Endodermal cell (in vitro differentiated cells): ENCODE data around the gene PCGF1. TPM values are rescaled to one million over a fixed set of nuclear protein-coding genes. Genes with fewer than 3 reads are reported as not detected.
A peak's percentile ranks its signal among the peaks of the same experiment; 100 is the strongest.

ENCODE experiments used
- DNase-seq: peaks from one replicate; pipeline ENCODE4 v3.0.0-alpha.2; 2017
- H3K27ac ChIP-seq: 2 replicates; pipeline ENCODE4 v1.5.1; 2013; ENCODE audit warnings: mild to moderate bottlenecking, low read depth, low read length, moderate library complexity
- H3K27me3 ChIP-seq: 2 replicates; pipeline ENCODE4 v1.6.1; 2013; ENCODE audit warnings: mild to moderate bottlenecking, low read length, moderate library complexity; ENCODE audit not compliant: insufficient read depth, control insufficient read depth, poor library complexity, severe bottlenecking
- H3K36me3 ChIP-seq: 2 replicates; pipeline ENCODE4 v1.7.0; 2013; ENCODE audit warnings: mild to moderate bottlenecking, low read length, moderate library complexity; ENCODE audit not compliant: control insufficient read depth, insufficient read depth
- H3K4me1 ChIP-seq: one replicate; pipeline ENCODE4 v1.7.0; 2013; ENCODE audit warnings: low read length; ENCODE audit not compliant: control insufficient read depth, insufficient read depth
- H3K4me3 ChIP-seq: 2 replicates; pipeline ENCODE4 v1.5.1; 2013; ENCODE audit warnings: mild to moderate bottlenecking, low read length, moderate library complexity
- H3K9ac ChIP-seq: 2 replicates; pipeline ENCODE4 v1.6.1; 2013; ENCODE audit warnings: mild to moderate bottlenecking, low read length, moderate library complexity; ENCODE audit not compliant: poor library complexity, severe bottlenecking; ENCODE audit errors: extremely low read depth
- H3K9me3 ChIP-seq: 2 replicates; pipeline ENCODE4 v1.6.1; 2013; ENCODE audit warnings: mild to moderate bottlenecking, low read length, moderate library complexity; ENCODE audit not compliant: control insufficient read depth
- H3K27ac Mint-ChIP-seq: 2 replicates; pipeline ENCODE4 v1.8.0; 2020; ENCODE audit warnings: mixed read lengths
- H3K27me3 Mint-ChIP-seq: 2 replicates; pipeline ENCODE4 v1.8.0; 2021; ENCODE audit warnings: mild to moderate bottlenecking, mixed read lengths; ENCODE audit not compliant: insufficient read depth
- H3K36me3 Mint-ChIP-seq: 2 replicates; pipeline ENCODE4 v1.8.0; 2020; ENCODE audit warnings: low read depth, mixed read lengths
- H3K4me1 Mint-ChIP-seq: 2 replicates; pipeline ENCODE4 v1.8.0; 2020; ENCODE audit warnings: mixed read lengths
- H3K4me3 Mint-ChIP-seq: 2 replicates; pipeline ENCODE4 v1.8.0; 2020; ENCODE audit warnings: mild to moderate bottlenecking, moderate library complexity, mixed read lengths
- H3K9me3 Mint-ChIP-seq: 2 replicates; pipeline ENCODE4 v1.8.0; 2020; ENCODE audit warnings: mild to moderate bottlenecking, mixed read lengths
- WGBS, 2 experiments: methylation state at CpG; one replicate each; pipeline versions ENCODE4 v1.1.5 to v1.1.7; 2013; ENCODE audit warnings: missing lambda C conversion rate in 2 of 2, mixed read lengths in 1 of 2; ENCODE audit not compliant: insufficient coverage in 1 of 2, insufficient read length in 1 of 2; 5-methylcytosine and 5-hydroxymethylcytosine counted together
- total RNA-seq, 2 donors: library from RNA; stranded (reverse); fragmentation: NEBNext Ultra II Directional in 1 of 2; extraction: Animal tissue kit (Norgen Biotek cat#: 25700) in 1 of 2; gene quantifications; 2 replicates in 1 of 2; 3 replicates in 1 of 2; pipeline ENCODE4 v1.2.1, GENCODE V29; 2021
- TF ChIP-seq, protein P1 (sequence below): fragments of 200-600 bp; sonication (generic); conservative IDR thresholded peaks from 2 replicates; pipeline ENCODE4 v1.5.0; 2021; ENCODE audit warnings: antibody characterized with exemption, mild to moderate bottlenecking

Gene PCGF1
- total RNA-seq, 2 donors from 2014 or later, result 15.5 to 21.4 TPM

DNA sequence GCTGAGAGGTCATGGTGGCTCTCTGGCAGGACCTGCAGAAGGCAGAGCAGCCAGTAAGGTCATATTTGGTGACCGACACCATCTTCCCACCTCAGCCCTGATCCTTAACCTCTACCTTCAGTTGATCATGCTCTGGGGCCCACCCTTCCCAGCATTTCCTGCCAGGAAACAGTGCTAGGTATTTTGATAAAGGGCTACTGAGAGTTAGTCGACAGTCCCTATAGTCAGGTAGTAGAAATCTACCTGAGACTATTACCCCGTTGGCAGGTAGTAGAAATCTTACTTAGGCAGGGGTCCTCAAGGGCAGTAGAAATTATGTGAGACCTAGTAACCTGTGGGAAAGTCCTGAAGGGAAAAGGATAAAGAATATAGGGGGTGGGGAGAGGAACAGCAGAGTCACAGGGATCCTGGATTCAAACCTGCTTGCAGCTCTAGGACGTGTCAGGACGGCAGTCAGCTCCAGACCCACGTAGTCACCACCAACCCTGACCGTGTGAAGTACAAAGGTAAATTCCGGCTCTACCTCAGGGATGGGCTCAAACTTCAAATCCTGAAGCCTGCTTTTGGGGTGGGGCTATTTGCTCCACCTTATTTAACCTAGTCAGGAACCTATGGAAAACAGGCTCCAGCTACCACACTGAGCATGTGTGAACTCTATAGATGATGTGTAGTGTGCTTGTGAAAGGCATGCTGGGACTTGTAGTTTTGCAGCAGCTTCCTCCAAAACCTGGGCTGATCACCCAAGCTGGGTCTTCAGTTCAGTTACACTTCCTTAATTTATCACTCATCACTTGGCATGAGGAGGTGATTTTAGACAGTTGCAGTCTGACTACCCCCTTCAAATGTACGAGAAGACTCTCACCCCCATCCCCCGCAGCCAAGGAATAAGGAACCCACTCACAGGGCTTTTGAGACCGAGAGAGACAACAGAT, 18.5 kb upstream of the PCGF1 start, which contains the start of gene DQX1:
TSS of gene DQX1 (minus strand) at position 515 of the 932 bp plus-strand sequence. CDS start at position 13, 502 bp downstream.
- H3K4me1 Mint-ChIP-seq, result peaks cover 7% of the 10 kb centered on the region
- DNase-seq, result peak; percentile 81
- peaks cover 24% of the 10 kb centered on the region for H3K36me3 Mint-ChIP-seq
- no peak within 1 kb of the TSS for H3K27ac Mint-ChIP-seq
- TF ChIP-seq, protein P1, sequence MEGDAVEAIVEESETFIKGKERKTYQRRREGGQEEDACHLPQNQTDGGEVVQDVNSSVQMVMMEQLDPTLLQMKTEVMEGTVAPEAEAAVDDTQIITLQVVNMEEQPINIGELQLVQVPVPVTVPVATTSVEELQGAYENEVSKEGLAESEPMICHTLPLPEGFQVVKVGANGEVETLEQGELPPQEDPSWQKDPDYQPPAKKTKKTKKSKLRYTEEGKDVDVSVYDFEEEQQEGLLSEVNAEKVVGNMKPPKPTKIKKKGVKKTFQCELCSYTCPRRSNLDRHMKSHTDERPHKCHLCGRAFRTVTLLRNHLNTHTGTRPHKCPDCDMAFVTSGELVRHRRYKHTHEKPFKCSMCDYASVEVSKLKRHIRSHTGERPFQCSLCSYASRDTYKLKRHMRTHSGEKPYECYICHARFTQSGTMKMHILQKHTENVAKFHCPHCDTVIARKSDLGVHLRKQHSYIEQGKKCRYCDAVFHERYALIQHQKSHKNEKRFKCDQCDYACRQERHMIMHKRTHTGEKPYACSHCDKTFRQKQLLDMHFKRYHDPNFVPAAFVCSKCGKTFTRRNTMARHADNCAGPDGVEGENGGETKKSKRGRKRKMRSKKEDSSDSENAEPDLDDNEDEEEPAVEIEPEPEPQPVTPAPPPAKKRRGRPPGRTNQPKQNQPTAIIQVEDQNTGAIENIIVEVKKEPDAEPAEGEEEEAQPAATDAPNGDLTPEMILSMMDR, result no peak
- Histone ChIP-seq H3K27ac (no peak within 1 kb of the TSS), H3K9me3 (no peaks in the 10 kb centered on the region), H3K9ac (no peak within 1 kb of the TSS), H3K36me3 (peaks cover 26% of the 10 kb centered on the region), H3K27me3 (peaks cover 32% of the 10 kb centered on the region), H3K4me1 (no peaks in the 10 kb centered on the region), H3K4me3 (no peak within 1 kb of the TSS)
- H3K4me3 Mint-ChIP-seq, result no peak within 1 kb of the TSS
- 94 to 96% methylated on average over 8 to 11 of the region's 11 CpGs for WGBS, 2 experiments
- no peaks in the 10 kb centered on the region for H3K9me3 Mint-ChIP-seq
- H3K27me3 Mint-ChIP-seq, result peaks cover 31% of the 10 kb centered on the region

DNA sequence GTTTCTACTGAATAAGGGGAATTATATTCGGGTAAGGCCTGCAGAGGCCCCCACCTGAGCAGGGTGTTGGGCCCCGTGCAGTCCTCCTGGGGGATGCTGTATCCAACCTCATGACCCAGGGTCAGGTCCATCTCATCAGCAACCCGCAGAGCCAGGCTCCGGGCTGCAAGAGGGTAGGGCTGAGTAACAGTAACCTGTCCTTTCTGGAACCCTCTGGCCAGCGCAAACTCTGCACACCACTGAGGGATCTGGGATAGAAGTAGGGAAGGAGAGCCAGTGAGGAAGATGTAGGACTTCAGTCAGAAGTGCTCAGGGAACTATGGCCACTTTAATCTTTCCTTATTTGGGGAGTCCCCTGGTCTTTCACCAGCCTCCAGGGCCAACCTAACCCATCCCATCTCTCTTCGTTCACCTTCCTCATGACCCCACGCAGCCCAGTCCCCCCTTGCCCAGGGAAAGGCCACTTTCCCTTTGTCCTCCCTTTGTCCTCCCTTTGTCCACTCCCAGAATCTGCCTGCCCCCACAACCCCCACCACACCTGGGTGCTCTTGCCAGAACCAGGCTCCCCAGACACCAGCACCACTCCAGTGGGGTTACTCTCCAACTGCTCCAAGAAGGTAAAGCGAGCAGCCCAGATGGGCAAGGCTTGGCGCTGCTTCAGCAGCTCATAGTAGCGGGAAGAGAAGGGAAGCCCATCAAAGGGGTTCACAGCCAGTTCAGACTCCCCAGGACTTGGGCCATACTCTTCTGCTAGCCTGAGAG, 17.6 kb upstream of the PCGF1 start:
- H3K36me3 Mint-ChIP-seq, result peaks cover 21% of the 10 kb centered on the region
- TF ChIP-seq, protein P1, result no peak
- peaks cover 26% of the 10 kb centered on the region for H3K36me3 ChIP-seq
- WGBS, 2 experiments, result 94% methylated on average over 5 to 10 of the region's 10 CpGs
- H3K4me3 Mint-ChIP-seq, result no peak overlapping the region
- H3K9ac ChIP-seq, result no peak overlapping the region
- H3K4me1 ChIP-seq, result no peaks in the 10 kb centered on the region
- H3K4me3 ChIP-seq, result no peak overlapping the region
- no peak overlapping the region for H3K27ac ChIP-seq
- no peaks in the 10 kb centered on the region for H3K9me3 ChIP-seq
- H3K27me3 ChIP-seq, result peaks cover 41% of the 10 kb centered on the region
- DNase-seq, result no peak
- H3K27ac Mint-ChIP-seq, result no peak overlapping the region
- peaks cover 39% of the 10 kb centered on the region for H3K27me3 Mint-ChIP-seq
- H3K4me1 Mint-ChIP-seq, result peaks cover 4% of the 10 kb centered on the region
- H3K9me3 Mint-ChIP-seq, result no peaks in the 10 kb centered on the region

DNA sequence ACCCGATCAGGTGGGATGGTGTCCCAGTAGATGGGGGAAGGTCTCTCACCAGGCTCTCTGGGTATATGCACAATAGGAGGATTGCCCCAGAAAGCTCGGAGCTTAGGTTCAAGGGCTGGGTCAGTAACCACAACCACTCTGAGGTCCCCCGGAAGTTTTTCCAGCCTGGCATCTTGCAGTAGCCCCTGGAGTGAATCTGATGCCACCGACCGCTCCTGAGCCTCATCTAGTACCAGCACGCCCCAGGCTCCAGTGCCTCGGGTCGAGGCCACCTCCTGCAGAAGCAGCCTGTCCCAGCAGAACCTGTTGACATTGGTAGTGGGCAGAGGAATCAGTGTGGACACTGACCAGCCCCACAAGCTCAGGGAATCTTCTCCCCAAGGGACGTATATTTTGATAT, 16.5 kb upstream of the PCGF1 start:
- peaks cover 51% of the 10 kb centered on the region for H3K27me3 Mint-ChIP-seq

More for the DNA sequence above, 16.5 kb upstream of the PCGF1 start:
- Histone ChIP-seq H3K27me3 (peaks cover 52% of the 10 kb centered on the region), H3K4me3 (no peak overlapping the region), H3K9me3 (no peaks in the 10 kb centered on the region), H3K4me1 (no peaks in the 10 kb centered on the region), H3K27ac (no peak overlapping the region), H3K9ac (no peak overlapping the region), H3K36me3 (peaks cover 26% of the 10 kb centered on the region)
- H3K36me3 Mint-ChIP-seq, result peaks cover 21% of the 10 kb centered on the region
- DNase-seq, result no peak
- H3K27ac Mint-ChIP-seq, result no peak overlapping the region
- TF ChIP-seq, protein P1, result no peak
- H3K4me3 Mint-ChIP-seq, result no peak overlapping the region
- no peaks in the 10 kb centered on the region for H3K9me3 Mint-ChIP-seq
- H3K4me1 Mint-ChIP-seq, result peaks cover 4% of the 10 kb centered on the region
- WGBS, 2 experiments, result 89 to 98% methylated on average over 6 to 9 of the region's 9 CpGs
